Umbilical cord (tissue), 2 donors: ENCODE measurements around the gene RAPGEF4. TPM values are rescaled to one million over a fixed set of nuclear protein-coding genes. Genes with fewer than 3 reads are reported as not detected.

Source experiments
- DNase-seq: peaks from one replicate; pipeline ENCODE4 v3.0.0-alpha.2; 2015; ENCODE audit warnings: low spot score
- total RNA-seq: library from RNA; depleted of rRNA; stranded (reverse); fragments of >200 nt; gene quantifications from one replicate; pipeline ENCODE4 v1.2.3, GENCODE V29; 2014; ENCODE audit warnings: low replicate concordance; ENCODE audit not compliant: insufficient read depth

The RAPGEF4 gene
- total RNA-seq, 1 donor from 2014 or later: 19.0 TPM

GRCh38 chr2:172860336-172860707 is 124.7 kb downstream of the RAPGEF4 start:
- no peak for DNase-seq

GRCh38 chr2:172861098-172861497 is 125.5 kb downstream of the RAPGEF4 start:
- no peak for DNase-seq

- no peak for DNase-seq
Observed at GRCh38 chr2:172861656-172862476, 126.2 kb downstream of the RAPGEF4 start.

GRCh38 chr2:172863341-172863740 is 127.7 kb downstream of the RAPGEF4 start:
- no peak for DNase-seq

- no peak for DNase-seq
Observed at GRCh38 chr2:172864182-172864581, 128.5 kb downstream of the RAPGEF4 start.

- no peak for DNase-seq
Observed at GRCh38 chr2:172865422-172865821, 129.8 kb downstream of the RAPGEF4 start.

GRCh38 chr2:172869861-172870260 is 134.2 kb downstream of the RAPGEF4 start:
- DNase-seq: no peak

GRCh38 chr2:172870396-172870795 is 134.8 kb downstream of the RAPGEF4 start:
- DNase-seq: no peak

GRCh38 chr2:172877826-172878225 is 142.2 kb downstream of the RAPGEF4 start:
- DNase-seq: no peak

- DNase-seq: no peak
Observed at GRCh38 chr2:172878260-172878659, 142.6 kb downstream of the RAPGEF4 start.

GRCh38 chr2:172884336-172884735 is 148.7 kb downstream of the RAPGEF4 start:
- no peak for DNase-seq

- DNase-seq: no peak
Observed at GRCh38 chr2:172885996-172886395, 150.4 kb downstream of the RAPGEF4 start.

- DNase-seq: no peak
Observed at GRCh38 chr2:172887280-172887679, 151.6 kb downstream of the RAPGEF4 start.

- DNase-seq: no peak
Observed at GRCh38 chr2:172888714-172889669, 153.3 kb downstream of the RAPGEF4 start.

GRCh38 chr2:172889768-172890430 is 154.3 kb downstream of the RAPGEF4 start:
- DNase-seq: peak; percentile 77

GRCh38 chr2:172893111-172893510 is 157.5 kb downstream of the RAPGEF4 start:
- no peak for DNase-seq

GRCh38 chr2:172893671-172894070 is 158.0 kb downstream of the RAPGEF4 start:
- no peak for DNase-seq

- DNase-seq: no peak
Observed at GRCh38 chr2:172894689-172895387, 159.2 kb downstream of the RAPGEF4 start.

GRCh38 chr2:172896661-172897081 is 161.0 kb downstream of the RAPGEF4 start:
- no peak for DNase-seq

- no peak for DNase-seq
Observed at GRCh38 chr2:172900871-172901270, 165.2 kb downstream of the RAPGEF4 start.

GRCh38 chr2:172901913-172902312 is 166.3 kb downstream of the RAPGEF4 start:
- DNase-seq: no peak
